Fibroblast of pulmonary artery (primary cell): ENCODE results near the gene EIF4E3.

Experiments
- DNase-seq: peaks from one replicate; pipeline ENCODE4 v3.0.0-alpha.2; 2010; ENCODE audit warnings: low read depth
- H3K4me3 ChIP-seq: replicated peaks from 2 replicates; pipeline ENCODE4 v1.5.1; 2011; ENCODE audit warnings: low read depth, mild to moderate bottlenecking, control low read depth, low read length, moderate library complexity
- TF ChIP-seq, protein P1 (sequence below): IDR thresholded peaks from 2 replicates; pipeline ENCODE4 v1.5.1; 2011; ENCODE audit warnings: mild to moderate bottlenecking, control low read depth, low read length, inconsistent platforms; ENCODE audit errors: missing control alignments

The EIF4E3 gene

DNA sequence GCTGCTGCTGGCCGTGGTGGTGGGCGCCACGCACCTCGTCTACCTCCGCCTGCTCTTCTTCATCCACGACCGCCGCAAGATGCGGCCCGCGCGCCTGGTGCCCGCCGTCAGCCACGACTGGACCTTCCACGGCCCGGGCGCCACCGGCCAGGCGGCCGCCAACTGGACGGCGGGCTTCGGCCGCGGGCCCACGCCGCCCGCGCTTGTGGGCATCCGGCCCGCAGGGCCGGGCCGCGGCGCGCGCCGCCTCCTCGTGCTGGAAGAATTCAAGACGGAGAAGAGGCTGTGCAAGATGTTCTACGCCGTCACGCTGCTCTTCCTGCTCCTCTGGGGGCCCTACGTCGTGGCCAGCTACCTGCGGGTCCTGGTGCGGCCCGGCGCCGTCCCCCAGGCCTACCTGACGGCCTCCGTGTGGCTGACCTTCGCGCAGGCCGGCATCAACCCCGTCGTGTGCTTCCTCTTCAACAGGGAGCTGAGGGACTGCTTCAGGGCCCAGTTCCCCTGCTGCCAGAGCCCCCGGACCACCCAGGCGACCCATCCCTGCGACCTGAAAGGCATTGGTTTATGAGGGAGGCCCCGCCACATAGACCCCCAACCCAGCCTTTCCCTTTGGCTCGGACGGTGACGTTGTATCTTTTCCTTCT is 29.5 kb upstream of the EIF4E3 start:
- no peak for DNase-seq
- TF ChIP-seq, protein P1, sequence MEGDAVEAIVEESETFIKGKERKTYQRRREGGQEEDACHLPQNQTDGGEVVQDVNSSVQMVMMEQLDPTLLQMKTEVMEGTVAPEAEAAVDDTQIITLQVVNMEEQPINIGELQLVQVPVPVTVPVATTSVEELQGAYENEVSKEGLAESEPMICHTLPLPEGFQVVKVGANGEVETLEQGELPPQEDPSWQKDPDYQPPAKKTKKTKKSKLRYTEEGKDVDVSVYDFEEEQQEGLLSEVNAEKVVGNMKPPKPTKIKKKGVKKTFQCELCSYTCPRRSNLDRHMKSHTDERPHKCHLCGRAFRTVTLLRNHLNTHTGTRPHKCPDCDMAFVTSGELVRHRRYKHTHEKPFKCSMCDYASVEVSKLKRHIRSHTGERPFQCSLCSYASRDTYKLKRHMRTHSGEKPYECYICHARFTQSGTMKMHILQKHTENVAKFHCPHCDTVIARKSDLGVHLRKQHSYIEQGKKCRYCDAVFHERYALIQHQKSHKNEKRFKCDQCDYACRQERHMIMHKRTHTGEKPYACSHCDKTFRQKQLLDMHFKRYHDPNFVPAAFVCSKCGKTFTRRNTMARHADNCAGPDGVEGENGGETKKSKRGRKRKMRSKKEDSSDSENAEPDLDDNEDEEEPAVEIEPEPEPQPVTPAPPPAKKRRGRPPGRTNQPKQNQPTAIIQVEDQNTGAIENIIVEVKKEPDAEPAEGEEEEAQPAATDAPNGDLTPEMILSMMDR, result no peak
- H3K4me3 ChIP-seq, result no peak overlapping the region

DNA sequence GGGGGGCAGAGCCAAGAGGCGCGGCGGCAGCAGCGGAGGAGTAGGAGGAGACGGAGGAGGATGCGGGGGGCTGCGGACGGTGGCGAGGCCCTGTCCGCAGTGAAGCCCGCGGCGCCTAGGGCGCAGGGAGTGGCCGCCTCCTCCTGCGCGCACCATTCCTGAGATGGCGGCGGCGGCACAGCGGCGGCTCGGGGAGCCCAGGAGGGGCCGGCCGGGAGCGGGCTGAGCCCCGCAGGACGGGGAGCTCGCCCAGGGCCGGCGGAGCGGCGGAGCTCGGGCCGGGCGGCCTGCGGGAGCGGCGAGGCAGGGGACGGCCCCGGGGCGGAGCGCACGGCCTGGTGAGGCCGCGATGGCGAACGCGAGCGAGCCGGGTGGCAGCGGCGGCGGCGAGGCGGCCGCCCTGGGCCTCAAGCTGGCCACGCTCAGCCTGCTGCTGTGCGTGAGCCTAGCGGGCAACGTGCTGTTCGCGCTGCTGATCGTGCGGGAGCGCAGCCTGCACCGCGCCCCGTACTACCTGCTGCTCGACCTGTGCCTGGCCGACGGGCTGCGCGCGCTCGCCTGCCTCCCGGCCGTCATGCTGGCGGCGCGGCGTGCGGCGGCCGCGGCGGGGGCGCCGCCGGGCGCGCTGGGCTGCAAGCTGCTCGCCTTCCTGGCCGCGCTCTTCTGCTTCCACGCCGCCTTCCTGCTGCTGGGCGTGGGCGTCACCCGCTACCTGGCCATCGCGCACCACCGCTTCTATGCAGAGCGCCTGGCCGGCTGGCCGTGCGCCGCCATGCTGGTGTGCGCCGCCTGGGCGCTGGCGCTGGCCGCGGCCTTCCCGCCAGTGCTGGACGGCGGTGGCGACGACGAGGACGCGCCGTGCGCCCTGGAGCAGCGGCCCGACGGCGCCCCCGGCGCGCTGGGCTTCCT is 28.8 kb upstream of the EIF4E3 start, which contains the start of gene GPR27:
GPR27 (plus strand) TSS at position 155 of the 909 bp plus-strand sequence; CDS start at position 350, 195 bp downstream.
- peak; percentile 34 for DNase-seq
- no peak within 1 kb of the TSS for H3K4me3 ChIP-seq
- TF ChIP-seq, protein P1, result no peak

DNA sequence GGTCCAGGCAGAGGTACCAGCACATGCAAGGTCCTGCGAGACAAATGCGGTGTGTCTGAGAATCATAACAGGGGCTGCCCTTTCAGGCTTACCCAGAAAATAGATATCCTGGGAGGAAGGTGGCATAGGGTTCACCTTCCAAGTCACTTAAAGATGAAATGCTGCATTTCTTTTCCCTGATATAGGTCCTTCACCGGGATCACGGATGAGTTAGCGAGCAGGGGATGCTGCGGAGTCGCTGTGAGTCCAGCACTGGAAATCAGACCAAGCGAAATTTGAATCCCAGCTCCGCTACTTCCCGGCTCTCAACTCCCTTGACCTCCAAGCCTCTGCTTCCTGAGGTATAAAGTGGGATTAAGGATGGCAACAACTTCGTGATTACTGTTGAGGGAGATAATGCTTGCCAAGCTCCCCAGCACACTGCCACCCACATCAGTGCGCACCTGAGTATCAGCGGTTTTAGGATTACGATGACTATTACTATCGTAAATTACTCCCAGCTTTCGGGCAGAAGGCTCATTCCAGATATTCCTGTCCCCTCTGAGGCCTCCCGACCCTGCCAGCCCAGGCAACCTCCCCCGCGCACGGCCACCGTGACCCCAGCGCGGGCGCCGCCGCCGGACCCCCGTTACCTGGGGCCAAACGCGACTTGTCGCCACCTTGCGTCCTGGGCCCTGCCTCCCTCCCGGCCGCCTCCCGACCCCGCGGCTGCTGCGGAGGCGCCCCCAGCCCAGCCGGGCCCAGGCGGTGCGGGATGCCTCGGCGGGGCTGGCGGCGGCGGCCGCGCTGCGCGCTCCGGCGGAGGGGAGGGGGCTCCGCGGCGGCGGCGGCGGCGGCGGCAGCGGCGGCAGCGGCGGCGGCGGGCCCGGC is 27.9 kb upstream of the EIF4E3 start:
- no peak overlapping the region for H3K4me3 ChIP-seq
- no peak for DNase-seq
- TF ChIP-seq, protein P1, result no peak

DNA sequence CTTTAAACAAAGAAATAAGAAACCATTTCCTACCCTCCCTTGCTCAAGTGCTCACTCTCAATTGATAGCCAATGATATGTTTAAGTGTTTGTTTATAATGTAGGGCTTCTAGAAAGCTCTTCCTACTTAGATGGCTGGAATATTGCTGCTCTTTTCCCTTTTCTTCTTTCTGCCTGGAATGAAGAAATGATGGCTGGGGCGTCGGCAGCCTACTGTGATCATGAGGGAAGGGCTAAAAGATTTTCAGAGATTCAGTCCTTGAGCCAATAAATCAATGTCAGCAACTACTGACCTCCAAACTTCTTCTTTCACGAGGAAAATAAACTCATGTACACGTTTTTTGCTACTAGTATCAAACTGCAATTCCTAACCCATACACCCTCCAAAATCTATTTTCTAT is 26.4 kb upstream of the EIF4E3 start:
- TF ChIP-seq, protein P1, result no peak
- no peak overlapping the region for H3K4me3 ChIP-seq
- no peak for DNase-seq

DNA sequence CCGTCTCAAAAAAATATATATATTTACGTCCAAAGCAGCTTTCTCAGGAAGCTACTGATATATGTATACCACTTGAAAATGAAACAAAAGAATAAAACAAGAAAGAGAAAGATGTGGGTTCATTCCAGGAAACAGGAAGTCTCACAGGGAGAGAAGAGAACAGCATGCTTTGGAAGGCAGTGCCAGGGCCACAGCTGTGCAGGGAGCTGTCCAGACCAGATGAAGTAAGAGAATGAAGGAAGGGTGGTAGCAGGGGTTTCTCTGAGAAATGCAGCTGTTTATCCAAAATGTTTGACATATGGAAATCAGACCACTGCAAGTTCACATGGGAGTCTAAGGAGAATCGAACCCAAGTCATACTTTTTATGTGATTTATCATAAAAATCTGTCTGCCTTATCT is 19.5 kb upstream of the EIF4E3 start:
- H3K4me3 ChIP-seq, result no peak overlapping the region
- TF ChIP-seq, protein P1, result no peak
- DNase-seq, result no peak

DNA sequence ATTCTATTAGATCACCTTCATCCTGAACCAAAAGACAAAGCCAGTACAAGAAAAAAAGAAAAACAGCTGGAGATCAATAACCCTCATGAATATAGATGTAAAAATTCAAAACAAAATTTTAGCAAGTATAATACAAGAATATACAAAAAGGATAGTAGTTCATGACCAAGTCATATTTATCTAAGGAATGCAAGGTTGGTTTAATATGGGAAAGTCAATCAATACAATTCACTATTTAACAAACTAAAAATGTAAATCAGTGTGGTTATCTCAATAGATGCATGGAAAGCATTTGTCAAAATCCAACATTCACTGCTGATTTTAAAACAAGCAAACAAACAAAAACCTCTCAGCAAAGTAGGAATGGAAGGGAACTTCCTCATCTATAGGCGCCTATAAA is 17.4 kb upstream of the EIF4E3 start:
- no peak for DNase-seq
- TF ChIP-seq, protein P1, result no peak
- no peak overlapping the region for H3K4me3 ChIP-seq
